B cell (primary cell): Measurements from ENCODE around the gene MYO6.

Source experiments
- CTCF ChIP-seq: fragments of 200-600 bp; IDR thresholded peaks from one replicate; pipeline ENCODE4 v1.8.0; 2022; ENCODE audit warnings: antibody characterized with exemption, mild to moderate bottlenecking
- EZH2 ChIP-seq: IDR thresholded peaks from 2 replicates; pipeline ENCODE4 v1.6.1; 2012; ENCODE audit warnings: borderline replicate concordance, low read depth, mild to moderate bottlenecking, moderate library complexity, low read length; ENCODE audit not compliant: insufficient read depth, poor library complexity, severe bottlenecking

- no peak for TF ChIP-seq CTCF
- no peak for TF ChIP-seq EZH2
Measured at GRCh38 chr6:75935473-75935793, 186.4 kb downstream of the MYO6 start.
